Astrocyte of the spinal cord (primary cell): ENCODE results near the gene TNKS2.
"Not testable (repeated sequence)": the region's sequence is repeated elsewhere in the genome, so short reads cannot be mapped to it uniquely, and the experiment has no call there.

Source experiments
- DNase-seq: peaks from one replicate; pipeline ENCODE4 v3.0.0; 2011; ENCODE audit warnings: low read depth, low spot score
- H3K4me3 ChIP-seq: 2 replicates; pipeline ENCODE4 v1.5.1; 2011; ENCODE audit warnings: low read depth, mild to moderate bottlenecking, low read length, moderate library complexity
- in situ Hi-C: cut with HindIII; loops from 2 replicates; pipeline ENCODE4 v1.10.0; 2017; ENCODE audit warnings: low sequenced_read_pairs
- TF ChIP-seq, protein P1 (sequence below): IDR thresholded peaks from 2 replicates; pipeline ENCODE4 v1.5.1; 2012; ENCODE audit warnings: low read depth, mild to moderate bottlenecking, low read length, inconsistent platforms

Gene TNKS2

DNA sequence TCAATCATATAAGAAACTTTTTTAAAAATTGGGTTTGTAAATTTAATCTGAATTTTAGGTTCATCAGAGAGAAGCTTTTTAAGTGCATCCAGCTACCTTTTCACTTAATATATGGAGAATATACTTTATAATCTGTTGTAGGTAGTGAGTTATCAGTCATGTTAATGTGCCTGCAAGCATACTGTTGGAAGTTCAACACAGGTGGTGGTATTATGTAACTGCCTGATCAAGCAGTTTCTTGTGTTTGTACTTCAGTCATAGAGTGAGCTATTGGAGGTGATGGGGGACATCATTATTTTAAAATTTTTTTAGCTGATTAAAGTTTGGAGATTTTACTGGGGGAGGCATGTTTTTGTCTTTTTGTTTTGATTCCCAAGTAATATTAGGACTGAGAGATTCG lies 2.5 kb downstream of the TNKS2 start:
- no peak overlapping the region for H3K4me3 ChIP-seq
- TF ChIP-seq, protein P1, sequence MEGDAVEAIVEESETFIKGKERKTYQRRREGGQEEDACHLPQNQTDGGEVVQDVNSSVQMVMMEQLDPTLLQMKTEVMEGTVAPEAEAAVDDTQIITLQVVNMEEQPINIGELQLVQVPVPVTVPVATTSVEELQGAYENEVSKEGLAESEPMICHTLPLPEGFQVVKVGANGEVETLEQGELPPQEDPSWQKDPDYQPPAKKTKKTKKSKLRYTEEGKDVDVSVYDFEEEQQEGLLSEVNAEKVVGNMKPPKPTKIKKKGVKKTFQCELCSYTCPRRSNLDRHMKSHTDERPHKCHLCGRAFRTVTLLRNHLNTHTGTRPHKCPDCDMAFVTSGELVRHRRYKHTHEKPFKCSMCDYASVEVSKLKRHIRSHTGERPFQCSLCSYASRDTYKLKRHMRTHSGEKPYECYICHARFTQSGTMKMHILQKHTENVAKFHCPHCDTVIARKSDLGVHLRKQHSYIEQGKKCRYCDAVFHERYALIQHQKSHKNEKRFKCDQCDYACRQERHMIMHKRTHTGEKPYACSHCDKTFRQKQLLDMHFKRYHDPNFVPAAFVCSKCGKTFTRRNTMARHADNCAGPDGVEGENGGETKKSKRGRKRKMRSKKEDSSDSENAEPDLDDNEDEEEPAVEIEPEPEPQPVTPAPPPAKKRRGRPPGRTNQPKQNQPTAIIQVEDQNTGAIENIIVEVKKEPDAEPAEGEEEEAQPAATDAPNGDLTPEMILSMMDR, result no peak
- DNase-seq, result no peak
- in situ Hi-C loops, result no loop called here

DNA sequence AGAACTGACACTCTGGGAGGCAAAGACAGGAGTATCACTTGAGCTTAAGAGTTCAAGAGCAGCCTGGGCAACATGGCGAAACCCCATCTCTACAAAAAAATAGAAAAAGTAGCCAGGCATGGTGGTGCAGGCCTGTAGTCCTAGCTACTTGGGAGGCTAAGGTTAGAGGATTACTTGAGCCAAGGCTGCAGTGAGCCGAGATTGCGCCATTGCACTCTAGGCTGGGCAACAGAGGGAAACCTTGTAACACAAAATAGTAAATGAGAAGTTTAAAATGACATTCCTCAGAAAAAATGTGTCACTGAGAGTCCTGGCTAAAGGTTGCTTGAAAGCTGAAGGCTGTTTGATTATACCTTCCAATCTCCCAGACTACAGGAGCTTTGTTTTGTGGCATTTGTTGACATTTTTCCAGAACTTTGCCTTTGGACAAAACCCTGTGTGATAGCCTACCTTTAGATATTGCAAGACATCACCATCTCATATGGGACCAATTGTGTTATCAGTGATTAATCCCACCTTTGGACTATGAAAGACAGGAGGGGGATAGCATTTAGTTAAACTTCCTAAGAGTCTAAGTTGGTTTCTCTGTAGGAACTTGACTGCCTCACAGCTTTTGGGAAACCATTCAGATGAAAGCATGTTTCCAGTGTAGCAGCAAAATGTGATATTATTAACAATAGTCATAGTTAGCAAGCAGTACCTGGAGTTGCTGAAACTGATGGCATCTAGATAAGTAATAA lies 5.3 kb downstream of the TNKS2 start:
- no peak for DNase-seq
- in situ Hi-C loops, result no loop called here
- TF ChIP-seq, protein P1, result no peak
- H3K4me3 ChIP-seq, result no peak overlapping the region

DNA sequence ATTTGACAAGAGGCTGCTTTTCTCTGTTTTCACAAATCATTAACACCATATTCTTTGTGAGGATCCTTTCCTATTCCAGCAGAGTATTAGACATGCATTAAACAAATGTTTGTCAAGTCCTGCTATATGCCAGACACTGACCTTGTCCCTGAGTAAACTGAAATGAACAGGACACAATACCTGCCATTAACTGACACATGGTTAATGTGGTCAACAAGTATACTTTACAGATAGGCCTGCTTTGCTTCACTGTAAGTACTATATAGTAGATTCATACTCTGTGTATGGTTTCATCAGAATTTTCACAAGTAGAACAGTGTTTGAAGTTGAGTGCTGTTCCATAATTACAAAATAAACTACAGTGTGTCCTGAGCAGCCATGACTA lies 5.9 kb downstream of the TNKS2 start:
- TF ChIP-seq, protein P1, result no peak
- in situ Hi-C loops, result no loop called here
- no peak for DNase-seq
- no peak overlapping the region for H3K4me3 ChIP-seq

DNA sequence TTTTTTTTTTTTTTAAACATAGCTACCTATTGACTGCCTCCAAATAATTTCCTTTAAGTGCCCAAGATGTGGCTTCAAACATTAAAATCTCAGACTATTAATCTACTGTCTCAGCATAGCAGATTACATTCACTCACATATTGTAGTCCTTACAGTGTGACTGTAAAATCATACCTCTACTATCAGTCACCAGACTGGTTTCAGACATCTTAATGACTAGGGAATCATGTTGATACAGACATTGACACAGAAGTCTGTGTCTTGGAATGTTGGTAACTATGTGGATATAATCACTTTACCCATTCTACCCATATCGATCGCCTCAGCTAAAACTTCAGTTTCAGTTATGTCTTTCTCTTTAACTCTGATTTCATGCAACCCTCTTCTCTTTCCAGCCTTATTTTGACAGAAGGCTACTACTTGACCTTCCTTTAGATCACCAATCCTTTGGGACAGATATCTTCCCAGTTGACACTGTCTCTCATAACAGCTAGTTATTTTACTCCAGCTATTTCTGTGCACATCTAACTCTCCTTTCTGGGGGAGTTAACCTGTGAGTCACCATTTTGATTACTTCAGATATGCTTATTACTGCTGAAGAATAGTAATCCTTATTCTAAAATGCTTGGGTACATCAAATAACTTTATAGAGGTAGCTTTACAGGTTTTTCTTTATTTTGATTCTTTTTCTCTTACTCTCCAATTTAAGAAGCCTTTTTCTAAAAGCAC lies 7.0 kb downstream of the TNKS2 start:
- H3K4me3 ChIP-seq, result no peak overlapping the region
- TF ChIP-seq, protein P1, result no peak
- in situ Hi-C loops, result no loop called here
- DNase-seq, result no peak

DNA sequence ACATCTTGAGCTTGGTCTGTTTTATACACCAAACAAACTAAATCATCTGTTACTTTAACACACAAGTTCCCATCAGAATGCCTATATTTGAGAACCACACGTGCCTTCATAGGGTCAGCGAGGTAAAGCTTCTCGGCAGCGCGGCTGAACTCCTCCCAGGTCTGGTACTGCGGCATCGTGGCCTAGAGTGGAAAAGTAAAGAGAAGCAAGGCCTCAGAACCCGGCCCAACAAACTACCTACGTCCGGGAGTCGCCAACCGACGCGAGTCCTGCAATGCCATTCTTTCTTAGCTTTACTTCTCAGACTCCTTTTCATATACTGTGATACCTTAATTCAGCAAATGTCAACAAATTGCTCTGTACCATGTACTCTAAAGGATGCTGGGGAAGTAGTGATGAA lies 9.0 kb downstream of the TNKS2 start:
- H3K4me3 ChIP-seq, DNase-seq, in situ Hi-C loops: not testable (repeated sequence)

DNA sequence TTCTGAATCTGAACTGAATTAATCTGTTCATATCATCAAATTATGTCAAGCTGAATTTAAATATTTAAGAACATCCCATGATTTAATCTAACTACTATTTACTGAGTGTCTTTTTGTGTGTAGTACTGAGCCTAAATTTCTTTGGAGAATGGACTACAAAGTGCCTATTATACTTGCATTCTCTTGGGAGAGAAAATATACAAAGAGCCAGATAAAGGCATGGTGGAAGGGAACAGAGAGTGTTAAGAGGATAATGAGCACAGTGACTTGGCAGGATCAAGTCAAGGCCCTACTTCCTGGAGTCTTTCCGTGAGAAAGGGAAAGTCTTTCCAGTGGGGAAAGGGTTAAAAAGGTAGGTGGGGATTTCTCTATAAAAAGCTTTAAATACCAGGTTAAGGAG lies 15.0 kb downstream of the TNKS2 start:
- in situ Hi-C loops, result no loop called here
- no peak for DNase-seq
- TF ChIP-seq, protein P1, result no peak
- no peak overlapping the region for H3K4me3 ChIP-seq

DNA sequence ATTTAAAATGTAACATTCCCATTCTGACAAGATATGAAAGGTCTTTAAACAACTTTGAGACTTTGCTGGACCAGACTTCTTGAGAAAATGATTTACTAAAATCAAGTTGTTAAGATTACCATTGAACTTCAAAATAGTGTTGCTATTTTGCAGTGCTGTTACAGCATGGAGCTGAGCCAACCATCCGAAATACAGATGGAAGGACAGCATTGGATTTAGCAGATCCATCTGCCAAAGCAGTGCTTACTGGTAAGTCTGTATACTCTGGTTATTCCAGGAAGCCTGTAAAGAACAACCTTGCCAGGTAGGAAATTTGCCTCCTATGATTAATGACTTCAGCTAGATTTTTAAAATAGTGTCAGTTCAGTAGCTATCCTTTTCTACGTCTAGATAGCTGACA lies 18.8 kb downstream of the TNKS2 start:
- H3K4me3 ChIP-seq, result no peak overlapping the region
- in situ Hi-C loops, result no loop called here
- no peak for DNase-seq
- TF ChIP-seq, protein P1, result no peak
